GM23248 (cell line): ENCODE results near the gene DBNDD2. TPM values are rescaled to one million over a fixed set of nuclear protein-coding genes. Genes with fewer than 3 reads are reported as not detected.

Source experiments
- DNase-seq: peaks from one replicate; pipeline ENCODE4 v3.0.0-alpha.2; 2015
- H2AFZ ChIP-seq: fragments of 200-600 bp; sonication (generic); 2 replicates; pipeline ENCODE4 v1.6.1; 2016; ENCODE audit warnings: antibody characterized with exemption
- H3F3A ChIP-seq: fragments of 200-600 bp; sonication (generic); 2 replicates; pipeline ENCODE4 v1.6.1; 2016; ENCODE audit warnings: mild to moderate bottlenecking, antibody characterized with exemption, mixed run types; ENCODE audit not compliant: insufficient read depth
- H3K27ac ChIP-seq: fragments of 200-600 bp; sonication (generic); 2 replicates; pipeline ENCODE4 v1.5.1; 2016; ENCODE audit warnings: mild to moderate bottlenecking
- H3K27me3 ChIP-seq: fragments of 200-600 bp; sonication (generic); replicated peaks from 2 replicates; pipeline ENCODE4 v1.6.1; 2016; ENCODE audit warnings: mild to moderate bottlenecking; ENCODE audit not compliant: insufficient read depth
- H3K36me3 ChIP-seq: fragments of 200-600 bp; sonication (generic); 2 replicates; pipeline ENCODE4 v1.6.1; 2016; ENCODE audit warnings: low read depth, mild to moderate bottlenecking
- H3K4me1 ChIP-seq: fragments of 200-600 bp; sonication (generic); 2 replicates; pipeline ENCODE4 v1.6.1; 2016; ENCODE audit warnings: mild to moderate bottlenecking; ENCODE audit not compliant: insufficient read depth
- H3K4me2 ChIP-seq: fragments of 200-600 bp; sonication (generic); one replicate; pipeline ENCODE4 v1.6.1; 2016; ENCODE audit warnings: mild to moderate bottlenecking; ENCODE audit not compliant: unreplicated experiment
- H3K4me3 ChIP-seq: fragments of 200-600 bp; sonication (generic); 2 replicates; pipeline ENCODE4 v1.5.1; 2016; ENCODE audit warnings: mild to moderate bottlenecking
- H3K79me2 ChIP-seq: fragments of 200-600 bp; sonication (generic); 2 replicates; pipeline ENCODE4 v1.6.1; 2016; ENCODE audit warnings: mild to moderate bottlenecking; ENCODE audit not compliant: insufficient read depth
- H3K9ac ChIP-seq: fragments of 200-600 bp; sonication (generic); 2 replicates; pipeline ENCODE4 v1.6.1; 2016; ENCODE audit warnings: mild to moderate bottlenecking
- H3K9me2 ChIP-seq: fragments of 200-600 bp; sonication (generic); 2 replicates; pipeline ENCODE4 v1.6.1; 2016; ENCODE audit warnings: mixed run types, mild to moderate bottlenecking, moderate library complexity; ENCODE audit not compliant: insufficient read depth
- H3K9me3 ChIP-seq: fragments of 200-600 bp; sonication (generic); one replicate; pipeline ENCODE4 v1.6.1; 2017; ENCODE audit warnings: low read depth
- H4K20me1 ChIP-seq: fragments of 200-600 bp; sonication (generic); 2 replicates; pipeline ENCODE4 v1.6.0; 2016; ENCODE audit not compliant: insufficient read depth
- EZH2 ChIP-seq: fragments of 200-600 bp; sonication (generic); IDR thresholded peaks from 2 replicates; pipeline ENCODE4 v1.6.1; 2018; ENCODE audit warnings: antibody characterized with exemption, mild to moderate bottlenecking; ENCODE audit not compliant: insufficient read depth, poor library complexity, severe bottlenecking
- EZH2phosphoT487 ChIP-seq: fragments of 200-600 bp; sonication (generic); IDR thresholded peaks from 2 replicates; pipeline ENCODE4 v1.6.1; 2018; ENCODE audit warnings: antibody characterized with exemption, moderate library complexity, mild to moderate bottlenecking, low read depth; ENCODE audit not compliant: insufficient read depth
- WGBS, 2 experiments: methylation state at CpG; one replicate each; pipeline ENCODE4 v1.1.6; 2015 to 2017; ENCODE audit warnings: low lambda C conversion rate in 2 of 2, low coverage in 1 of 2; ENCODE audit errors: missing lambda C conversion rate in 2 of 2; 5-methylcytosine and 5-hydroxymethylcytosine counted together
- in situ Hi-C: fragments of 300-500 bp; cut with MboI; formaldehyde crosslinking; loops from 2 replicates; pipeline ENCODE4 v1.15.0; 2020
- polyA plus RNA-seq: library from polyadenylated mRNA; unstranded; fragments of >200 nt; fragmentation: Nextera tagmentation; extraction: Ambion mirVana; gene quantifications from 2 replicates; pipeline ENCODE4 v1.2.1, GENCODE V29; 2016
- total RNA-seq: library from RNA; depleted of rRNA; stranded (reverse); fragments of >200 nt; shearing (Covaris generic); gene quantifications from 2 replicates; pipeline ENCODE4 v1.2.3, GENCODE V29; 2014

The DBNDD2 gene
- total and polyA plus RNA-seq, 2 experiments from 2014 or later, result 5.7 to 30.0 TPM

DNA sequence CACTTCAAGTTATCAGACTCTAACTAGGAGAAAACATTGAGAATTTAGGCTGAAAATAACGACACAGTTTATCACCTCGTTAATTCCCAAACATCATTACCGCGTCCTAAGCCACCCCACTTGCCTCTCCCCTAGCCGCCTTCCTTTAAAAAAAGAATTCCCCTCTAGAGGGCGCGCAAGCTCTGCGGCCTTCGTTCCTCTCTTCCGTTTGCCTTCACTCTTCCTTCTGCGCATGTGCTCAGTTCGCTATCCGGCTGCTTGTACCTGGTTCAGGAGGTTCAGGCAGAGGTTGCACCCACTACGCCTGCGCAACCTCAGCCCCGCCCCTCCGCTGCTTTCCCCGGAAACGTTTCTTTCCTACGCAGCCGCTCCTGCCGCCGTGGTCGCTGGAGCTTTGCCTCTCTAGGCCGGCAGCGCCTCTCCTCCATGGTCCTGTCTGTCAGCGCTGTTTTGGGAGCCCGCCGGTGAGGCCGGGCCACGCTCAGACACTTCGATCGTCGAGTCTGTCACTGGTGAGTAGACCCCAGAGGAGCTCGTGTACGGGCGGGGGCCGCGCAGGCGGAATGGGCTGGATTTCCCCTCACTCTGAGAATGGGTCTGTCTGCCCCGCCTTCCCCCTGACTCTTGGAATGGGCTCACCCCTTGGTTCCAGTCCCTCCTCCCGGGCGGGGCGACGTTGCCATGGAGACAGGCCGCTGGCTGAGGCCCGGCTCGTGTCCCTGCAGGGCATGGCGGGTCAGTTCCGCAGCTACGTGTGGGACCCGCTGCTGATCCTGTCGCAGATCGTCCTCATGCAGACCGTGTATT, 45.1 kb upstream of the DBNDD2 start, which contains the start of gene SYS1:
SYS1 (plus strand) TSS at position 353 of the 807 bp plus-strand sequence; CDS start at position 729, 376 bp downstream.
- no peaks in the 10 kb centered on the region for H3K9me2 ChIP-seq
- H4K20me1 ChIP-seq, result no peaks in the 10 kb centered on the region
- H2AFZ ChIP-seq, result peak within 1 kb of the TSS; percentile 93
- 1% methylated on average over 51 to 55 of the region's 55 CpGs for WGBS, 2 experiments
- TF ChIP-seq EZH2phosphoT487, result no peak
- TF ChIP-seq EZH2, result no peak
- H3K9me3 ChIP-seq, result no peaks in the 10 kb centered on the region
- peak; percentile 97 for DNase-seq
- H3K4me3 ChIP-seq, result peak within 1 kb of the TSS; percentile 93
- H3K4me2 ChIP-seq, result peak within 1 kb of the TSS; percentile 92
- H3K4me1 ChIP-seq, result peaks cover 23% of the 10 kb centered on the region
- peaks cover 24% of the 10 kb centered on the region for H3F3A ChIP-seq
- H3K27me3 ChIP-seq, result no peaks in the 10 kb centered on the region
- peak within 1 kb of the TSS; percentile 96 for H3K9ac ChIP-seq
- peak within 1 kb of the TSS; percentile 94 for H3K27ac ChIP-seq
- H3K79me2 ChIP-seq, result peaks cover 37% of the 10 kb centered on the region
- in situ Hi-C loops, result no loop called here
- peaks cover 10% of the 10 kb centered on the region; the same call in 1 of the 2 replicates for H3K36me3 ChIP-seq

DNA sequence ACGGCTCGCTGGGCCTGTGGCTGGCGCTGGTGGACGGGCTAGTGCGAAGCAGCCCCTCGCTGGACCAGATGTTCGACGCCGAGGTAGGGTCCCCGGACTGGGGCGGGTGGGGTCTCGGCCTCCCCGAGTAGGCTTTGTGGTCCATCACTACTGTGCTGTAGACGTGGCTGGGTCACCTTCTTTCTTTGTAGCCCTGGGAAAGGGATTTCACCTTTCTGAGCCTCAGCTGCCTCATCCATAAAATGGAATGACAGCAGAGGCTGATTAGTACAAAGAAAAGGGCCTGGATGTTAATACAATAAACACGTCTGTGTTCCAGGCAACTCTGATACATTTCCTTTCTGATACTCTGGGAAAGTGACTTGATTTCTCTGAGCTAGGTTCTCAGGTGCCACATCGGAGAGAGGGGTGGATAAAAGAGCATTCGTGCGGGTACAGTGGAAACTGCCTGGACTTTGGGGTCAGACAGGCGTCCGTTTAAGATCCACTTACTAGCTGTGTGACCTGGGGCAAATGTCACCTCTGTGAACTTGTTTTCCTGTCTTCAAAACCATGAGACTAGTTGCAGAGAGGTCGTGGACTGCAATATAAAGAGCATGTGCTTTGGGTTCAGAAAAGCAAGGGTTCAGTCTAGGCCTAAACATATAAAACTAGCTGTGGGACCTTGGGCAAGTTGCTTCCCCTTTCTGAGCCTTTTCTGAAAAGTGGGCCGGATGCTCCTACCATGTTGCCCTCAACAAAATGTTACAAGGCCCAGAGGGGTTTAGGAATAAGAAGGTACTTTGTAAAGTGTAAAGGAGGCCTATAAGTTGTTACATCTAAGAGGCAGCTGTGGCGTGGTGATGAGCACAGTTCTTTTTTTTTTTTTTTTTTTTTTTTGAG, 44.2 kb upstream of the DBNDD2 start:
- Histone ChIP-seq H4K20me1 (no peaks in the 10 kb centered on the region), H3K9me2 (no peaks in the 10 kb centered on the region), H2AFZ (peak overlapping the region; percentile 84), H3K4me1 (peaks cover 14% of the 10 kb centered on the region), H3F3A (peaks cover 17% of the 10 kb centered on the region; the same call in 1 of the 2 replicates), H3K27me3 (no peaks in the 10 kb centered on the region), H3K79me2 (peaks cover 37% of the 10 kb centered on the region), H3K9ac (peak overlapping the region; percentile 96), H3K4me2 (peak overlapping the region; percentile 92), H3K36me3 (peaks cover 12% of the 10 kb centered on the region; the same call in 1 of the 2 replicates), H3K9me3 (no peaks in the 10 kb centered on the region), H3K4me3 (peak overlapping the region; percentile 93), H3K27ac (peak overlapping the region; percentile 94)
- peak; percentile 32 for DNase-seq
- in situ Hi-C loops, result no loop called here
- TF ChIP-seq EZH2 (no peak), EZH2phosphoT487 (no peak)
- 12 to 14% methylated on average over 22 to 23 of the region's 23 CpGs for WGBS, 2 experiments

DNA sequence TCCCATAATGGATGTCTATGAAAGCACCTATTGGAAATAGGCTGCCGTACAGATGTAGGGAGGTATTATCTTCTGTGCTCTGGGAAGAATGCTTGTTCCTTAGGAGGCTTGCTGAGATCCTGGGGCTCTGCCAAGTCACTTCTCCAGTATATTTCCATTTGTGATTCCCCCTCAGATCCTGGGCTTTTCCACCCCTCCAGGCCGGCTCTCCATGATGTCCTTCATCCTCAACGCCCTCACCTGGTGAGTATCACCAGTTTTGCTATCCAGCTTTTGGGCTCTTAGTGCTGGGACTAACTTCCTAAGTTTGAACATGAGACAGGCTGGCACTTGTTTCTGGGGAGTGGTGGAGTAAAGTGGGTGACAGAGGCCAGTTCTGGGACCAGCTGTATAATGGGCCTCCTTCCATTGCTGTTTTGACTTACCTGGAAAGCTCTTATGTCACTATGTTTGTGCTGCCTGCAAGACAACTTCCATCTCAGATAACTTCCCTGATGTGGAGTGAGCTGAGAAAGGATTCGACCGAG, 42.6 kb upstream of the DBNDD2 start:
- H3F3A ChIP-seq, result 0 out of 2 replicates have a peak, but pooled peaks cover 3% of the 10 kb centered on the region
- no peaks in the 10 kb centered on the region for H3K27me3 ChIP-seq
- H3K27ac ChIP-seq, result no peak overlapping the region
- no peak overlapping the region for H3K9ac ChIP-seq
- peaks cover 12% of the 10 kb centered on the region; the same call in 1 of the 2 replicates for H3K36me3 ChIP-seq
- no peak overlapping the region for H3K4me2 ChIP-seq
- H3K9me2 ChIP-seq, result no peaks in the 10 kb centered on the region
- H3K4me1 ChIP-seq, result peaks cover 5% of the 10 kb centered on the region; the same call in 1 of the 2 replicates
- H4K20me1 ChIP-seq, result no peaks in the 10 kb centered on the region
- no peak overlapping the region for H3K4me3 ChIP-seq
- H3K9me3 ChIP-seq, result no peaks in the 10 kb centered on the region
- WGBS, 2 experiments, result 86 to 87% methylated on average over 5 of the region's 5 CpGs
- TF ChIP-seq EZH2phosphoT487 (no peak), EZH2 (no peak)
- H2AFZ ChIP-seq, result no peak overlapping the region
- H3K79me2 ChIP-seq, result peaks cover 37% of the 10 kb centered on the region
- in situ Hi-C loops, result no loop called here
- no peak for DNase-seq

DNA sequence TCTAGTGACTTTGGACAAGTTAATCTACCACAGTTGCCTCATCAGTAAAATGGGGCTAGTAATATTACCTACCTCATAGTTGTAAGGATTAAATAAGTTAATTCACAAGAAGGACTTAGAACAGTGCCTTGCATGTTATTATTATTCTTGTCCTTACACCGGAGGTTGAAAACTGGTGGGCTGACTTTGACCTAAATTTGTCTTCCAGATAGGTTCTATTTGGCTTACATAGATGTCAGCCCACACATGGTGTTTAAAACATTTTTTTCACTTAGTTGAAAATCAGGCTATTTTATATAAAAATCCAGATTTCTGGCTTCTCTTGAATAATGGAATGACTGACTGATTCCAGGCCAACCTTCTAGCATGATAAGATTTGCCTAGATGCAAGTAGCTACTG, 41.9 kb upstream of the DBNDD2 start:
- Histone ChIP-seq H3K27me3 (no peaks in the 10 kb centered on the region), H3K36me3 (peaks cover 12% of the 10 kb centered on the region; the same call in 1 of the 2 replicates), H3K4me2 (no peak overlapping the region), H4K20me1 (no peaks in the 10 kb centered on the region), H3K79me2 (peaks cover 37% of the 10 kb centered on the region), H3K9ac (no peak overlapping the region), H3F3A (no peaks in the 10 kb centered on the region), H3K27ac (no peak overlapping the region), H3K9me2 (no peaks in the 10 kb centered on the region), H2AFZ (no peak overlapping the region), H3K4me1 (peaks cover 5% of the 10 kb centered on the region; the same call in 1 of the 2 replicates), H3K4me3 (no peak overlapping the region), H3K9me3 (no peaks in the 10 kb centered on the region)
- WGBS, 2 experiments, result 94 to 100% methylated on average over 1 of the region's 1 CpG
- DNase-seq, result no peak
- in situ Hi-C loops, result no loop called here
- TF ChIP-seq EZH2, result no peak
- no peak for TF ChIP-seq EZH2phosphoT487
